ENCODE measurements around the gene MARF1.
"Not testable (repeated sequence)": the region's sequence is repeated elsewhere in the genome, so short reads cannot be mapped to it uniquely, and the experiment has no call there.

Gene MARF1

GRCh38 chr16:15571557-15571956, 71.4 kb downstream of the MARF1 start:
- Histone ChIP-seq H3K4me3 (ENCODE audit: extremely low read depth, insufficient read depth, low read length, poor library complexity, severe bottlenecking) (no peak overlapping the region), H3K9me3 (ENCODE audit: control insufficient read depth, low read length) (no peaks in the 10 kb centered on the region), H3K4me1 (ENCODE audit: control insufficient read depth, insufficient read depth, low read length, poor library complexity, severe bottlenecking) (peaks cover 7% of the 10 kb centered on the region), H3K27ac (ENCODE audit: low read depth, low read length, severe bottlenecking) (no peak overlapping the region), H3K36me3 (ENCODE audit: control insufficient read depth, insufficient read depth, low read length) (peaks cover 21% of the 10 kb centered on the region)
- 75 to 80% methylated on average over 6 of the region's 6 CpGs for WGBS, 2 experiments (ENCODE audit: insufficient coverage in 2 of 2)

- not testable (repeated sequence) for H3K9me3 ChIP-seq (ENCODE audit: control insufficient read depth, low read length); H3K4me3 ChIP-seq (ENCODE audit: extremely low read depth, insufficient read depth, low read length, poor library complexity, severe bottlenecking); H3K27ac ChIP-seq (ENCODE audit: low read depth, low read length, severe bottlenecking); H3K4me1 ChIP-seq (ENCODE audit: control insufficient read depth, insufficient read depth, low read length, poor library complexity, severe bottlenecking)
- WGBS, 2 experiments (ENCODE audit: insufficient coverage in 2 of 2): 100% methylated on average over 2 to 4 of the region's 4 CpGs
- peaks cover 21% of the 10 kb centered on the region for H3K36me3 ChIP-seq (ENCODE audit: control insufficient read depth, insufficient read depth, low read length)
Measured at GRCh38 chr16:15570666-15571065, 72.3 kb downstream of the MARF1 start.

GRCh38 chr16:15567823-15568222, 75.1 kb downstream of the MARF1 start:
- H3K9me3 ChIP-seq (ENCODE audit: control insufficient read depth, low read length): no peaks in the 10 kb centered on the region
- H3K27ac ChIP-seq (ENCODE audit: low read depth, low read length, severe bottlenecking): no peak overlapping the region
- H3K4me3 ChIP-seq (ENCODE audit: extremely low read depth, insufficient read depth, low read length, poor library complexity, severe bottlenecking): no peak overlapping the region
- WGBS, 2 experiments (ENCODE audit: insufficient coverage in 2 of 2): 94 to 100% methylated on average over 4 to 5 of the region's 5 CpGs
- H3K4me1 ChIP-seq (ENCODE audit: control insufficient read depth, insufficient read depth, low read length, poor library complexity, severe bottlenecking): peaks cover under 1% of the 10 kb centered on the region
- H3K36me3 ChIP-seq (ENCODE audit: control insufficient read depth, insufficient read depth, low read length): peaks cover 29% of the 10 kb centered on the region

- no peaks in the 10 kb centered on the region for H3K9me3 ChIP-seq (ENCODE audit: control insufficient read depth, low read length)
- no CpG with 5 or more reads among the region's 2 CpGs for WGBS, 2 experiments (ENCODE audit: insufficient coverage in 2 of 2)
- H3K27ac ChIP-seq (ENCODE audit: low read depth, low read length, severe bottlenecking): no peak overlapping the region
- no peak overlapping the region for H3K4me3 ChIP-seq (ENCODE audit: extremely low read depth, insufficient read depth, low read length, poor library complexity, severe bottlenecking)
- peaks cover 34% of the 10 kb centered on the region for H3K36me3 ChIP-seq (ENCODE audit: control insufficient read depth, insufficient read depth, low read length)
- no peaks in the 10 kb centered on the region for H3K4me1 ChIP-seq (ENCODE audit: control insufficient read depth, insufficient read depth, low read length, poor library complexity, severe bottlenecking)
Measured at GRCh38 chr16:15566095-15566494, 76.9 kb downstream of the MARF1 start.

GRCh38 chr16:15564604-15565339, 78.2 kb downstream of the MARF1 start:
- H3K9me3 ChIP-seq (ENCODE audit: control insufficient read depth, low read length): no peaks in the 10 kb centered on the region
- peaks cover 34% of the 10 kb centered on the region for H3K36me3 ChIP-seq (ENCODE audit: control insufficient read depth, insufficient read depth, low read length)
- H3K4me1 ChIP-seq (ENCODE audit: control insufficient read depth, insufficient read depth, low read length, poor library complexity, severe bottlenecking): no peaks in the 10 kb centered on the region
- 80 to 85% methylated on average over 5 of the region's 7 CpGs for WGBS, 2 experiments (ENCODE audit: insufficient coverage in 2 of 2)
- H3K27ac ChIP-seq (ENCODE audit: low read depth, low read length, severe bottlenecking): no peak overlapping the region
- no peak overlapping the region for H3K4me3 ChIP-seq (ENCODE audit: extremely low read depth, insufficient read depth, low read length, poor library complexity, severe bottlenecking)

- Histone ChIP-seq H3K27ac (ENCODE audit: low read depth, low read length, severe bottlenecking) (no peak overlapping the region), H3K4me1 (ENCODE audit: control insufficient read depth, insufficient read depth, low read length, poor library complexity, severe bottlenecking) (no peaks in the 10 kb centered on the region), H3K36me3 (ENCODE audit: control insufficient read depth, insufficient read depth, low read length) (peaks cover 13% of the 10 kb centered on the region), H3K9me3 (ENCODE audit: control insufficient read depth, low read length) (no peaks in the 10 kb centered on the region), H3K4me3 (ENCODE audit: extremely low read depth, insufficient read depth, low read length, poor library complexity, severe bottlenecking) (no peak overlapping the region)
- 91 to 95% methylated on average over 4 of the region's 4 CpGs for WGBS, 2 experiments (ENCODE audit: insufficient coverage in 2 of 2)
Measured at GRCh38 chr16:15559176-15559575, 83.8 kb downstream of the MARF1 start.

GRCh38 chr16:15557258-15557657, 85.7 kb downstream of the MARF1 start:
- Histone ChIP-seq H3K36me3 (ENCODE audit: control insufficient read depth, insufficient read depth, low read length) (no peaks in the 10 kb centered on the region), H3K4me3 (ENCODE audit: extremely low read depth, insufficient read depth, low read length, poor library complexity, severe bottlenecking) (no peak overlapping the region), H3K9me3 (ENCODE audit: control insufficient read depth, low read length) (no peaks in the 10 kb centered on the region), H3K4me1 (ENCODE audit: control insufficient read depth, insufficient read depth, low read length, poor library complexity, severe bottlenecking) (no peaks in the 10 kb centered on the region), H3K27ac (ENCODE audit: low read depth, low read length, severe bottlenecking) (no peak overlapping the region)
- 92 to 97% methylated on average over 6 of the region's 6 CpGs for WGBS, 2 experiments (ENCODE audit: insufficient coverage in 2 of 2)

- H3K9me3 ChIP-seq (ENCODE audit: control insufficient read depth, low read length): no peaks in the 10 kb centered on the region
- no peaks in the 10 kb centered on the region for H3K36me3 ChIP-seq (ENCODE audit: control insufficient read depth, insufficient read depth, low read length)
- H3K27ac ChIP-seq (ENCODE audit: low read depth, low read length, severe bottlenecking): no peak overlapping the region
- no peaks in the 10 kb centered on the region for H3K4me1 ChIP-seq (ENCODE audit: control insufficient read depth, insufficient read depth, low read length, poor library complexity, severe bottlenecking)
- no peak overlapping the region for H3K4me3 ChIP-seq (ENCODE audit: extremely low read depth, insufficient read depth, low read length, poor library complexity, severe bottlenecking)
- 100% methylated on average over 3 of the region's 5 CpGs for WGBS, 2 experiments (ENCODE audit: insufficient coverage in 2 of 2)
Measured at GRCh38 chr16:15556130-15556529, 86.8 kb downstream of the MARF1 start.

GRCh38 chr16:15553313-15554088, 89.5 kb downstream of the MARF1 start:
- Histone ChIP-seq H3K9me3 (ENCODE audit: control insufficient read depth, low read length) (no peaks in the 10 kb centered on the region), H3K4me1 (ENCODE audit: control insufficient read depth, insufficient read depth, low read length, poor library complexity, severe bottlenecking) (no peaks in the 10 kb centered on the region), H3K4me3 (ENCODE audit: extremely low read depth, insufficient read depth, low read length, poor library complexity, severe bottlenecking) (no peak overlapping the region), H3K27ac (ENCODE audit: low read depth, low read length, severe bottlenecking) (no peak overlapping the region), H3K36me3 (ENCODE audit: control insufficient read depth, insufficient read depth, low read length) (no peaks in the 10 kb centered on the region)
- 92 to 95% methylated on average over 7 to 9 of the region's 10 CpGs for WGBS, 2 experiments (ENCODE audit: insufficient coverage in 2 of 2)

- Histone ChIP-seq H3K4me3 (ENCODE audit: extremely low read depth, insufficient read depth, low read length, poor library complexity, severe bottlenecking) (no peak overlapping the region), H3K9me3 (ENCODE audit: control insufficient read depth, low read length) (peaks cover 6% of the 10 kb centered on the region), H3K4me1 (ENCODE audit: control insufficient read depth, insufficient read depth, low read length, poor library complexity, severe bottlenecking) (no peaks in the 10 kb centered on the region), H3K27ac (ENCODE audit: low read depth, low read length, severe bottlenecking) (no peak overlapping the region), H3K36me3 (ENCODE audit: control insufficient read depth, insufficient read depth, low read length) (no peaks in the 10 kb centered on the region)
- 89 to 93% methylated on average over 4 to 5 of the region's 6 CpGs for WGBS, 2 experiments (ENCODE audit: insufficient coverage in 2 of 2)
Measured at GRCh38 chr16:15552507-15552906, 90.4 kb downstream of the MARF1 start.

- WGBS, 2 experiments (ENCODE audit: insufficient coverage in 2 of 2): 86 to 92% methylated on average over 1 to 3 of the region's 3 CpGs
- Histone ChIP-seq H3K4me1 (ENCODE audit: control insufficient read depth, insufficient read depth, low read length, poor library complexity, severe bottlenecking) (peaks cover 4% of the 10 kb centered on the region), H3K4me3 (ENCODE audit: extremely low read depth, insufficient read depth, low read length, poor library complexity, severe bottlenecking) (no peak overlapping the region), H3K27ac (ENCODE audit: low read depth, low read length, severe bottlenecking) (no peak overlapping the region), H3K36me3 (ENCODE audit: control insufficient read depth, insufficient read depth, low read length) (no peaks in the 10 kb centered on the region), H3K9me3 (ENCODE audit: control insufficient read depth, low read length) (peaks cover 8% of the 10 kb centered on the region)
Measured at GRCh38 chr16:15548482-15548891, 94.5 kb downstream of the MARF1 start.
